Spleen (tissue), 11 donors: ENCODE results near the gene DACT1. TPM values are rescaled to one million over a fixed set of nuclear protein-coding genes. Genes with fewer than 3 reads are reported as not detected.

Experiments
- DNase-seq: peaks from one replicate; pipeline ENCODE4 v3.0.0-alpha.2; 2020
- H3K27ac ChIP-seq, 8 donors: fragments of 200-600 bp; sonication (generic) in 7 of 8; 1 replicate in 4 of 8; 2 replicates in 4 of 8; pipeline versions ENCODE4 v1.5.0 to v1.8.0; 2016 to 2021; ENCODE audit warnings: inconsistent platforms in 4 of 8, mild to moderate bottlenecking in 4 of 8, moderate library complexity in 1 of 8
- H3K27me3 ChIP-seq, 7 donors: fragments of 200-600 bp; sonication (generic) in 6 of 7; replicated peaks in 1 of 7; 1 replicate in 4 of 7; 2 replicates in 3 of 7; pipeline versions ENCODE4 v1.5.0 to v1.8.0; 2016 to 2021; ENCODE audit warnings: inconsistent platforms in 3 of 7, mild to moderate bottlenecking in 1 of 7
- H3K36me3 ChIP-seq, 6 donors: fragments of 200-600 bp; sonication (generic) in 5 of 6; 1 replicate in 4 of 6; 2 replicates in 2 of 6; pipeline versions ENCODE4 v1.5.0 to v1.8.0; 2016 to 2021; ENCODE audit warnings: inconsistent platforms in 2 of 6
- H3K4me1 ChIP-seq, 6 donors: fragments of 200-600 bp; sonication (generic) in 5 of 6; 1 replicate in 3 of 6; 2 replicates in 3 of 6; pipeline versions ENCODE4 v1.5.0 to v1.8.0; 2016 to 2021; ENCODE audit warnings: inconsistent platforms in 3 of 6
- H3K4me3 ChIP-seq, 8 donors: fragments of 200-600 bp; sonication (generic) in 7 of 8; 1 replicate in 4 of 8; 2 replicates in 4 of 8; pipeline versions ENCODE4 v1.5.0 to v1.8.0; 2016 to 2021; ENCODE audit warnings: inconsistent platforms in 4 of 8, mild to moderate bottlenecking in 4 of 8, moderate library complexity in 2 of 8
- H3K9me3 ChIP-seq, 8 donors: fragments of 200-600 bp; sonication (generic) in 7 of 8; 1 replicate in 4 of 8; 2 replicates in 4 of 8; pipeline versions ENCODE4 v1.5.0 to v1.8.0; 2016 to 2021; ENCODE audit warnings: inconsistent platforms in 4 of 8
- CTCF ChIP-seq, 11 experiments: fragments of 200-600 bp in 7 of 11; fragments of 450-650 bp in 4 of 11; sonication (generic) in 4 of 11; IDR thresholded peaks in 8 of 11; conservative IDR thresholded peaks in 3 of 11; 1 replicate in 7 of 11; 2 replicates in 4 of 11; pipeline versions ENCODE4 v1.4.0 to v1.8.0; 2016 to 2021; ENCODE audit warnings: antibody characterized with exemption in 11 of 11, inconsistent platforms in 4 of 11, mild to moderate bottlenecking in 1 of 11
- POLR2A ChIP-seq, 3 donors: fragments of 450-650 bp; IDR thresholded peaks; one replicate each; pipeline ENCODE4 v1.5.1; 2017; ENCODE audit warnings: antibody characterized with exemption in 3 of 3, mild to moderate bottlenecking in 1 of 3
- POLR2AphosphoS5 ChIP-seq, 3 donors: sonication (generic); formaldehyde crosslinking; IDR thresholded peaks; one replicate each; pipeline ENCODE4 v1.5.1; 2017; ENCODE audit warnings: antibody characterized with exemption in 3 of 3
- WGBS, 5 donors: extraction: QIAGEN DNeasy Blood & Tissue Kit in 3 of 5; methylation state at CpG; one replicate each; pipeline versions ENCODE4 v1.1.5 to v1.1.7; 2013 to 2018; 5-methylcytosine and 5-hydroxymethylcytosine counted together
- intact Hi-C: fragments of 100-400 bp; cut with DNase I; formaldehyde crosslinking; loops from one replicate; pipeline ENCODE4 v1.15.0; 2023; ENCODE audit warnings: low total_unique reads
- polyA plus RNA-seq, 3 donors: library from polyadenylated mRNA; stranded (reverse); fragments of 200-250 nt; gene quantifications; one replicate each; pipeline ENCODE4 v1.2.1, GENCODE V29; 2013
- total RNA-seq, 7 donors: library from RNA; depleted of rRNA in 3 of 7; stranded (reverse); fragments of >200 nt in 3 of 7; fragmentation: NEBNext Ultra II Directional in 4 of 7; extraction: Animal tissue kit (Norgen Biotek cat#: 25700) in 4 of 7; gene quantifications; one replicate each; pipeline versions ENCODE4 v1.1.0 to v1.2.1, GENCODE V29; 2016 to 2021
- donor health status: healthy with polysubstance abuse.
- donor health status: DM: no; HTN: no; CAD: no; lungs with moderate emphysema.
- donor health status: DM: no; HTN: no; CAD: no.
- donor health status: Bipolar disorder and iron deficiency.
- donor health status: healthy.
- donor health status: DM: no; HTN: no; CAD: no.
- donor health status: DM: yes; HTN: yes; CAD: no.

Gene DACT1
- total and polyA plus RNA-seq, 10 donors: 1.3 to 23.4 (median 8.6) TPM

GRCh38 chr14:58656671-58657411, 19.1 kb downstream of the DACT1 start:
- H3K9me3 ChIP-seq: peaks cover 0 to 8% (median 0%) of the 10 kb centered on the region in 8 donors
- no peaks in the 10 kb centered on the region for H3K27me3 ChIP-seq
- H3K36me3 ChIP-seq: no peaks in the 10 kb centered on the region
- intact Hi-C loops: no loop called here
- DNase-seq: no peak
- 75 to 88% (median 82%) methylated on average over 3 of the region's 3 CpGs for WGBS, 5 donors
- H3K4me3 ChIP-seq: no peak overlapping the region
- peaks cover 0 to 2% (median 0%) of the 10 kb centered on the region in 6 donors for H3K4me1 ChIP-seq
- TF ChIP-seq POLR2AphosphoS5 (IDR thresholded peaks at IDR 0.05): no peak
- no peak for TF ChIP-seq POLR2A (IDR thresholded peaks at IDR 0.05)
- TF ChIP-seq CTCF (IDR thresholded peaks at IDR 0.05 in 8 of 11, conservative IDR thresholded peaks at IDR 0.05 in 3 of 11): no peak
- H3K27ac ChIP-seq: no peak overlapping the region

GRCh38 chr14:58659061-58659460, 21.3 kb downstream of the DACT1 start:
- 79 to 95% (median 86%) methylated on average over 1 of the region's 1 CpG for WGBS, 5 donors
- intact Hi-C loops: no loop called here
- H3K4me3 ChIP-seq: no peak overlapping the region
- H3K36me3 ChIP-seq: no peaks in the 10 kb centered on the region
- no peak for DNase-seq
- peaks cover 0 to 8% (median 0%) of the 10 kb centered on the region in 8 donors for H3K9me3 ChIP-seq
- H3K27me3 ChIP-seq: no peaks in the 10 kb centered on the region
- H3K4me1 ChIP-seq: peaks cover 0 to 10% (median 0%) of the 10 kb centered on the region in 6 donors
- TF ChIP-seq POLR2AphosphoS5 (IDR thresholded peaks at IDR 0.05) (no peak), POLR2A (IDR thresholded peaks at IDR 0.05) (no peak), CTCF (IDR thresholded peaks at IDR 0.05 in 8 of 11, conservative IDR thresholded peaks at IDR 0.05 in 3 of 11) (no peak)
- H3K27ac ChIP-seq: no peak overlapping the region

GRCh38 chr14:58659846-58660245, 22.1 kb downstream of the DACT1 start:
- H3K36me3 ChIP-seq: no peaks in the 10 kb centered on the region
- peaks cover 0 to 8% (median 0%) of the 10 kb centered on the region in 8 donors for H3K9me3 ChIP-seq
- WGBS, 5 donors: 77 to 87% (median 81%) methylated on average over 6 of the region's 6 CpGs
- peaks cover 0 to 10% (median 0%) of the 10 kb centered on the region in 6 donors for H3K4me1 ChIP-seq
- TF ChIP-seq POLR2AphosphoS5 (IDR thresholded peaks at IDR 0.05) (peak in 1 of 3 donors; percentile 28), CTCF (IDR thresholded peaks at IDR 0.05 in 8 of 11, conservative IDR thresholded peaks at IDR 0.05 in 3 of 11) (no peak)
- H3K4me3 ChIP-seq: no peak overlapping the region
- peak overlapping the region in 1 of 8 donors; percentile 15 for H3K27ac ChIP-seq
- no peak for DNase-seq
- H3K27me3 ChIP-seq: no peaks in the 10 kb centered on the region
- intact Hi-C loops: no loop called here

- Histone ChIP-seq H3K4me3 (no peak overlapping the region), H3K27ac (no peak overlapping the region), H3K27me3 (no peaks in the 10 kb centered on the region), H3K9me3 (peaks cover 0 to 4% (median 0%) of the 10 kb centered on the region in 8 donors), H3K36me3 (no peaks in the 10 kb centered on the region), H3K4me1 (peaks cover 0 to 10% (median 0%) of the 10 kb centered on the region in 6 donors)
- intact Hi-C loops: no loop called here
- 80 to 92% (median 86%) methylated on average over 3 of the region's 3 CpGs for WGBS, 5 donors
- DNase-seq: no peak
- TF ChIP-seq POLR2AphosphoS5 (IDR thresholded peaks at IDR 0.05): no peak
- TF ChIP-seq POLR2A (IDR thresholded peaks at IDR 0.05): no peak
- no peak for TF ChIP-seq CTCF (IDR thresholded peaks at IDR 0.05 in 8 of 11, conservative IDR thresholded peaks at IDR 0.05 in 3 of 11)
These were observed 22.6 kb downstream of the DACT1 start for GRCh38 chr14:58660407-58660806.
